ENCODE data around the gene SPEN. TPM values are rescaled to one million over a fixed set of nuclear protein-coding genes. Genes with fewer than 3 reads are reported as not detected.

The SPEN gene
- total and polyA plus RNA-seq, 2 of the 13 experiments (the other 11 are each of a cell fraction or from before 2014, with no cell fraction given), result 4.8 to 14.0 TPM

- TF ChIP-seq DNMT3B (CRISPR knock-in tag; conservative IDR thresholded peaks at IDR 0.05), result no peak
- 0 out of 2 replicates have a peak, but pooled peaks have one; percentile 76 for TF ChIP-seq EED (CRISPR knock-in tag; IDR thresholded peaks at IDR 0.05)
- TF ChIP-seq CEBPG (CRISPR knock-in tag; IDR thresholded peaks at IDR 0.05), result no peak
- TF ChIP-seq THAP11 (CRISPR knock-in tag; IDR thresholded peaks at IDR 0.05), result peak; percentile 89
- TF ChIP-seq DMAP1 (CRISPR knock-in tag; IDR thresholded peaks at IDR 0.05), result no peak
- TF ChIP-seq ZNF780A (CRISPR knock-in tag; IDR thresholded peaks at IDR 0.05), result no peak
- TF ChIP-seq ZNF337 (CRISPR knock-in tag; IDR thresholded peaks at IDR 0.05; ENCODE audit: borderline replicate concordance, low read depth), result peak; percentile 68; the same call in 1 of the 2 replicates
- peak; percentile 84 for TF ChIP-seq ZNF281 (CRISPR knock-in tag; IDR thresholded peaks at IDR 0.05; ENCODE audit: borderline replicate concordance)
- no peak for TF ChIP-seq U2AF1 (optimal IDR thresholded peaks at IDR 0.05; ENCODE audit: low read depth, low read length)
- TF ChIP-seq ZFY (CRISPR knock-in tag; IDR thresholded peaks at IDR 0.05), result peak; percentile 80
- TF ChIP-seq REPIN1 (CRISPR knock-in tag; IDR thresholded peaks at IDR 0.05; ENCODE audit: borderline replicate concordance, low read depth), result no peak
- TF ChIP-seq HNF4A (CRISPR knock-in tag; IDR thresholded peaks at IDR 0.05), result no peak
- 0 out of 2 replicates have a peak, but pooled peaks have one; percentile 22 for TF ChIP-seq ZNF335 (CRISPR knock-in tag; IDR thresholded peaks at IDR 0.05)
- TF ChIP-seq NCOR1 (IDR thresholded peaks at IDR 0.05; ENCODE audit: borderline replicate concordance, low read length), result no peak
- TF ChIP-seq ZNF513 (CRISPR knock-in tag; conservative IDR thresholded peaks at IDR 0.05), result no peak; the same call in 1 of the 2 replicates
- TF ChIP-seq NCOA5 (CRISPR knock-in tag; IDR thresholded peaks at IDR 0.05), result no peak
- no peak for TF ChIP-seq ZNF773 (CRISPR knock-in tag; IDR thresholded peaks at IDR 0.05; ENCODE audit: borderline replicate concordance)
- TF ChIP-seq MXD3 (CRISPR knock-in tag; IDR thresholded peaks at IDR 0.05), result 0 out of 2 replicates have a peak, but pooled peaks have one; percentile 56
- TF ChIP-seq ZNF567 (CRISPR knock-in tag; IDR thresholded peaks at IDR 0.05; ENCODE audit: borderline replicate concordance), result no peak
- no peak for TF ChIP-seq TFE3 (CRISPR knock-in tag; IDR thresholded peaks at IDR 0.05)
- TF ChIP-seq ZNF597 (CRISPR knock-in tag; IDR thresholded peaks at IDR 0.05), result no peak
- TF ChIP-seq IRF1 (CRISPR knock-in tag; IDR thresholded peaks at IDR 0.05; ENCODE audit: low read depth), result no peak
Measured at GRCh38 chr1:15975805-15976680, 128.5 kb downstream of the SPEN start, which contains the start of gene ZBTB17 (continued).
